SW 1271 (cell line): ENCODE results near the gene RBMS1.
A peak's percentile ranks its signal among the peaks of the same experiment; 100 is the strongest.

Source experiments
- DNase-seq, 2 experiments: peaks; one replicate each; lab custom pipeline; 2025; lab: John Stamatoyannopoulos, UW

The RBMS1 gene

DNA sequence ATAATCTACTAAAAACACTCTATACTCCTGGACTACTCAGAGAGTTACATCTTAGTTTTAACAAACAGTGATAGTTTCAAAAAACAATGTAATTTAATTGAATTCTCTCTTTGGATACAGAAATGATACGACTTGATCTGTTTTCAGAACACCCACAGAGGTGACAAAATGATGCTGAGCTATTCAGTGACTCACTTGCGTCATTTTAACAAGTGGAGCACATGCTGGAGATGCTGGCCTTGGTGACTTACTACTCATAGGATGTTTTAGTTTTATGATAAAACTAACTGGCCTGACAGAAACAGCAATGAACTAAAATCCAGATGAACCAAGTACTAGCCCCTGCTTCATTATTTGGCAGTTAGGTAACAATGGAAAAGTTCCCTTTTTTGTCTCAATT, 192.2 kb downstream of the RBMS1 start:
- no peak for DNase-seq

GRCh38 chr2:160300203-160300602, 193.4 kb downstream of the RBMS1 start:
- DNase-seq, result no peak

DNA sequence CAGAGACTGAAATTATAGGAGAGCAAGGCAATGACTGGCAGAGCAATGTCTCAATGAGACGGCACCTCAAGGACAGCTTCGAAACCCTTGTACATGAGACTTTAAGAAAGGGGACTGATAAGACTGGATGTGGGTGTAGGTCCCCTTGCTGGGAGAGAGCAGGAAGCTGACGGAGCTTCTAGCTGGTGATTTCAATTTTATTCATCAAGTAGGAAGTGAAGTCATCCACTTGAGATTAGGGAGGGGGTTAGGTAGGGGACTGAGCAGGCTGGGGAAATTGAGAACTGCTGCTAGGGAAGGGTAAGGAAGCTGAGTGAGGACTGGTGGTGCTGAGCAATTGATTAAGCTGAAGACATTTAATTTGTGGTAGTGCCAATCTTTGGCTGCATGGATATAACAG, 194.1 kb downstream of the RBMS1 start:
- no peak for DNase-seq

- no peak for DNase-seq
Observed at GRCh38 chr2:160298960-160299359, 194.6 kb downstream of the RBMS1 start.

DNA sequence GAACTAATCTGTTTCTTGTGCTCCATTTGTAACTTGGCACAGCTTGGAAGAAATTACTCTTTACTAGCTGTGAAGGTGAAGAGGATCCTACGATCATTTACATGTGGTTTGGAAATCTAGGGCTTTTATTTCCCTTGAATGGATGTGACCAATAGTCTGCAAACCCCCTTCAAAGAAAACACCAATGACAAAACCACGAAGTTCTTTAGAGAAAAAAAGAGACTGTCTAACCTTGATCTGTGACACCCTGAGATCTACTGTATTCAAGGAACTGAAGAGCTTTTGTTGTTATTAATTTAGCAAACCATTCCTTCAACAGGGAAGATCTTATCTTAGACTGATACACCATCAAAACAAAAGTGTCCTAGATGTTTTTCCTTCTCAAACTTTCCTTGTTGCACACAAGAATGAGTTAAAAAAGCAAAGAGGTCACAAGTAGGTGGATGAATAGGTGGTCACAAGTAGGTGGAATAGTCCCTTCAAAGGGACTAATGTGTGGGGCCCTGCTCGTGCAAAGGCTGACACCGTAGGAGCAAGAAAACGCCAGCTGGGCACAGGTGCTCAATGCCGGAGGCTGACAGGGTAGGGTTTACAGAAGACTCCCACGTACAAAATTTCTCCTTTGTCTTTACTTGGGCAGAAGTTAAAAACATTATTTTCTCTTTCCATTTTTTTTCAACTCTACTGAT, 197.9 kb downstream of the RBMS1 start:
- DNase-seq, result no peak

GRCh38 chr2:160294889-160295288, 198.7 kb downstream of the RBMS1 start:
- no peak for DNase-seq

- peak in 1 of 2 experiments; percentile 42 for DNase-seq
Observed at GRCh38 chr2:160294339-160294803, 199.2 kb downstream of the RBMS1 start.

GRCh38 chr2:160293391-160294091, 200.1 kb downstream of the RBMS1 start:
- peak in 1 of 2 experiments; percentile 12 for DNase-seq

- DNase-seq, result peak in 1 of 2 experiments; percentile 29
Observed at GRCh38 chr2:160292225-160292624, 201.4 kb downstream of the RBMS1 start.

- DNase-seq, result no peak
Observed at GRCh38 chr2:160291382-160291781, 202.2 kb downstream of the RBMS1 start.

DNA sequence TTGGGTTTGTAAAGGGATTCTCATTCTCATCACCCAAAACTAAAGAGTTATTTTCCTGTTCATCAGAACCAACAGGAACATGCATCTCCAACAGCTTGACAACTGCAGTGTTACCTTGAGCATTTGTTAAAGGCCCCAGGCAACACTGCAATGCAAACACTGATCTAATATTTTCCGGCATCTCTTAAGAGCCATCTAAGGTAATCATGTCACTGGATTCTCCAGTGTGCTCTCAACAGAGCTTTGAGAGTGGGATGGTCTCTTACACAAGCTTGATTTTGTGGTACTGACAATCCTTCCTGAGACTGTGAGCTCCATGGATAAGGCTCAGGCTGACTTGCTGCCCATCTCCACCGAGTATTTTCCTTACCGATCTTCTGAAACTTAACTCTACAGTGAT, 203.0 kb downstream of the RBMS1 start:
- DNase-seq, result no peak

DNA sequence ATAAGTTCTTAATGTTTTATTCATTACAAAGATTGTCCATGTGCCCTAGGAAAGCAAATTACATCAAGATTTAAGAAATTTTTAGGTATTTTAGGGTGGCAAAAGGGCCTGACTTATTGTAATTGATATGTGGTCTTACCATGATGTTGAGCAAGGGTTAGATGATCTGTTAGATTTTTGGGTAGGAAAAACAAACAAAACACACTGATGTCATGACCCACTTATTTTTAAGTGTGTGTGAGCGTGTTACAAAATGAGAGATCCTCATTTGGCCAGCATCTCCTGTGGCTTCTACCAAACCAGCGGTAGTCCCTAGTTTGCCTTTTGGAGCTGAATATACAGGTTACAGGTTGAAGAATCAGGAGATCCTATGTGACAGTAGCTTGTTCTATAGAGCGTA, 203.8 kb downstream of the RBMS1 start:
- DNase-seq, result no peak

DNA sequence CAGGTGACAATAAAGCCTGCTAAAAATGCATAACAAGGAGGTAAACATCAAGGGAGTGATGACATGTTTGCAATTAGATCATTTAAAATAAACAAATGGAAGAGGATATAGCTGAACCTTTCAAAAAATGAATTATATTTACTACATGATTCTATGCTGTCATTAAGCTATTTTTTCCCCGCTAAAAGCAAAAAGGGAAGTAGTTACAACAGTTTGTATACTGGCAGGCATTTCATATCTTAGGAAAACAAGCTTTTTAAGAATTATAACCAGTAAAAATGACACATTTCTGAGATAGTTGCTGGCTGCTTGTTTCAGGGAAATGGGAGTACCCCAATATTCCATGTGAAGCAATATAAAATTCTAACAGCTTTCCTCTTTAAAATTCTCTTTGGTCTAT, 204.5 kb downstream of the RBMS1 start:
- no peak for DNase-seq

DNA sequence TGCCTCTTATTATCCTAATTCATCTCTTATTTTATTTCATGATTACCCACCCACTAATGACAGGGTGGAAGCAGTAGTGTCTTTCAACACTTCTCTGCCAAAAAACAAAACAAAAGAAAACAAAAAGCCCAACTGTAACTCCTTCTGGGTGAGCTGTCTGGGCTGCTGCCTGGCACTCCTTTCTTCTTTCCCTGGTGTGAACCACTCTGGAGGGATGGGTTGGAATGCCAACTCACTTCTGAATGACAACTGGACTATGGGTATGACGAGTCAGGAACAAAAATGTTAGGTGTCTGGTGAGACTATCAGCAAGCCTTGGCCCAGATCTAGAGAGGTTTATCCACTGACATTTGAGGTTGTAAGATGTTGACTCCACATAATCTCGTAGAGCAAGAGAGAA, 205.3 kb downstream of the RBMS1 start:
- no peak for DNase-seq

DNA sequence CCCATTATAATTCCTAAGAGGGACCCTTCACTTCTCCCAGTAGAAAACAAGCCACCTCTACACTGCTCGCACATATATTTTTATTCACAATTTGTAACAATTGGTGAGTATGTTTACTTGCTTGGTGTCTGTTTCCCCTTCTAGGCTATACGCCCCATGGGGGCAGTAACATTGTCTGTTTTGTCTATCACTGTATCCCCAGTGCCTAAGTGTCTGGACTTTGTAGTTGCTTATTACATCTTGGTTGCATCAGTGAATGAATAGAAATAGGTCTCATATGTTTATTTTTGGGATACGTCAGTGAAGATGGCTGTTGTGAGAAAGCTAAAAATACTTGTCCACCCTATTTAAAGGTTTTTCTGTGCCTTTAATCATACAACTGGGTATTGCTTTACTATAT, 206.1 kb downstream of the RBMS1 start:
- no peak for DNase-seq

GRCh38 chr2:160286551-160286950, 207.1 kb downstream of the RBMS1 start:
- DNase-seq, result no peak

- DNase-seq, result no peak
Observed at GRCh38 chr2:160283675-160284074, 209.9 kb downstream of the RBMS1 start.

DNA sequence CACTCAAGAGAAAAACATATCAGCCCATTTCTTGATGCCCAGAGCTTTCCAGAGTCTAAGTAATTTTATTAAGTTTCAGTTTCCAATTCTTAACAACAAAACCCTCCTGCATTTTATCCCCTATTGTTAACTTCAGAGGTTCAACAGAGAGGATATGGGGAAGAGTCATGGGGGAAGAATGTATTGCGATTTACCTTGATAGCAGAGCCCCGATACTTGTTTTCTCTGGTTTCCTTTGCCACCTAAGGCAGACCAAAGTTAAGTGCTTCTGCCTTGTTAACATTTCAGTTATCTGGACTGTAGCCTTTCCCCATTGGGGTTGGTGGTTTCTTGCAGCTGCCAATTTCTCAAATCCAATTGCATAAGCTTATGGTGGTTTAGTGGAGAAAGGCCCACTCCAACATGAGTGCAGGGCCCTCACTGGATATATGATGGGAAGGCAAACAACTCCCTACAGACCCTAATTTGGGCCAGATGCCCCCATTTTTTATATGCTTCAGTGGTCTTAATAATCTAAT, 211.5 kb downstream of the RBMS1 start:
- no peak for DNase-seq

- no peak for DNase-seq
Observed at GRCh38 chr2:160281213-160281612, 212.4 kb downstream of the RBMS1 start.

DNA sequence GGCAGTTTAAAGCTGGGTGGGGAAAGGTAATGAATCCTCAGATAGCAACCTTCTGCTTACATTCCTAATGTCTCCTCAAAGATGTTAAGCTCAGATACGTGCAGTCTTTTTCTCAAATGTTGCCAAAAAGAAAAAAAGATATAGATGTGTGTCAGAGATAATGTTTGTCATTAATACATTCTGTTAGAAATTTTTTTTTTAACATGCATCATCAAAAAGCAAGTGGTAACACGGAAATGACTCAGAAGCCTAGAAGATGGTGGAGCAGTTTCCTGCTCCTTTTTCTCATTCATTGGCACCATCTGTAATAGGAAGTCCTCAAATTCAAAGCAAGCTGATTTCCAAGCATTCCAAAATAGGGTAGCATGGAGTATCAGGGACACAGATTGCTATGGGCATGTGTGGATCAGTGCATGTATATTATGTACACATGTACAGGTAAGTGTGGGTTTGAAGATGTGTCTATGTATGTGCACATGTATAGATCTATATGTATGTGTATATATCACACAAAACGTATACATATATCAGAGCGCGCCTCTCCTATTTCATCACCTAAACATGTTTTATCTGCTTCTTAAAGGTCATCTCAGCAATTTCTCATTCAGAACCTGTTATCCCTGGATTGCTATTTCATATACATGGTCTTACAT, 213.7 kb downstream of the RBMS1 start:
- DNase-seq, result no peak

DNA sequence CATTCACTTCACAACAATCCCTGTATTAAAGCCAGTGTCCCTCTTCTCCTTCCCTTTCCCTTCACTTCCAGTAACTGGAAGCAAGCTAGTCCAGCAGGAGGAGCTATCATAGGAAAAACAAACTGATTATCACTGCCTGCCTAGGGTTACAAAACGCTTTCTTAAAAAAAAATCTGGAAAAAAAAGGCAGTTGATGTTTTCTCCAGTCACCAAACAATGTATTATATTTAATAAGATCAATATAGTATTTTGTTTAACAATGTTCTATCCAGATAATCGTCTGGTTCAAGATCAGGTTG, 214.8 kb downstream of the RBMS1 start:
- DNase-seq, result peak in 1 of 2 experiments; percentile 5

DNA sequence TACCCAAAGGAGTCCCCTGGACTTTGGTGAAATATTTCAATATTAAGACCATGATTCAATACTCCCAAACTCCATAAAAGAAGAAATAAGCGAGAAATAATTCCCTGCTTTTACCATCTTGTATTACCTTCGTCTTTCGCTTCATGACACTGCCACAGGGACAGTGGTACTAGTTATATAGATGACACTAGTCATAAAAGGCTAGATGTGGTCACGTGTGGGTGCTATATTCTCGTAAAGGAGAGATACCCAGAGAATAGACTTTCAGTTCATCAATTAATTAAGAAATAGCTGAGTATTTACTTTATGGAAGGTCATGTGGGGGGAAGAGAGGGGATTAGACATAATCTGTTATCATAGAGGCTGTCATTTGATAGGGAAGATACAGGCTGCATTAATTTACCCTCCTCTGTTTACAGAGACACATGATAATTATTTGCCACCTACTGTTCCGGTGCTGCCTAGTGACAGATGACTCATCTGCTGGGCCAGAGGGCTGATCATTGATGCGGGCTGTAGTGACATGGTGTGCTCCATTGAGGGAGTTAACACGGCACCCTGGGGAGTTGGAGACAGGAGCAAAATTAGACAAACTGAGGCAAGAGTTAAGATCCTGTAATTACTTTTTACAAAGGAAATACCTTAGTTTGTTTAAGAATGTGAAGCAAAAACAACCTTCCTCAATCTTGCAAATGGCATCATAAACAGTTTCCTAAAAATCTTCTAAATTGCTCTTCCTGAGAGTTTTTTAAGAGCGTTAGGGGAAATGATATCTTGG, 215.3 kb downstream of the RBMS1 start:
- no peak for DNase-seq
